ENCODE measurements around the gene KCNC1.

Gene KCNC1

GRCh38 chr11:17700991-17701390 lies 33.6 kb upstream of the KCNC1 start:
- Histone ChIP-seq H3K9me2 (replicated peaks; ENCODE audit: low read depth, low read length) (no peaks in the 10 kb centered on the region), H3K4me3 (ENCODE audit: low read length, poor library complexity, severe bottlenecking) (no peak overlapping the region), H3K27me3 (ENCODE audit: insufficient read depth, low read length, poor library complexity, severe bottlenecking) (no peaks in the 10 kb centered on the region), H3K9ac (ENCODE audit: low read depth, low read length, poor library complexity, severe bottlenecking) (no peak overlapping the region), H3K36me3 (ENCODE audit: insufficient read depth, low read length) (no peaks in the 10 kb centered on the region), H3K4me2 (ENCODE audit: low read depth, low read length, poor library complexity, severe bottlenecking) (no peak overlapping the region), H3K79me2 (ENCODE audit: insufficient read depth, low read length) (no peaks in the 10 kb centered on the region), H3F3A (ENCODE audit: low read depth) (no peaks in the 10 kb centered on the region), H3K4me1 (ENCODE audit: insufficient read depth, low read length, poor library complexity, severe bottlenecking) (no peaks in the 10 kb centered on the region), H2AFZ (ENCODE audit: low read length) (no peak overlapping the region), H3K9me3 (ENCODE audit: insufficient read depth, low read depth, low read length) (no peaks in the 10 kb centered on the region), H4K20me1 (ENCODE audit: insufficient read depth, low read length, poor library complexity, severe bottlenecking) (no peaks in the 10 kb centered on the region)
- TF ChIP-seq CTCF (conservative IDR thresholded peaks at IDR 0.05; ENCODE audit: low read length) (no peak), EZH2phosphoT487 (IDR thresholded peaks at IDR 0.05; ENCODE audit: borderline replicate concordance) (no peak)

DNA sequence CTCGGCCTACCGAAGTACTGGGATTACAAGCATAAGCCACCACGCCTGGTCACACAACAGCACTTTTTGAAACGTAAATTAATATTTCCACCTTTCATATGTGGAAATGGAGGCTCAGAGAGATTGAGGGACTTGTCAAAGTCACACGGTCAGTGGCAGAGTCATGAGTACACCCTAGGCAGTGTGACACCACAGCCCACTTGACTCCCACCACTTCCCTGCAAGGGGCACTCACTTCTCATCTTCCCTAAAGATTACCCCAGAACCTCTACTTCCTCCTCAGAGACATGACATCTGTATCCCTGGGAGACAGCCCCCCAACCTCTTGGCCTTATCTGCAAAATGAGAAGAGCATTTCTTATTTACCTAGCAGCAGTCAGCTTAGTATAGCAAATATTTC lies 31.7 kb upstream of the KCNC1 start:
- Histone ChIP-seq H3K4me2 (ENCODE audit: low read depth, low read length, poor library complexity, severe bottlenecking) (no peak overlapping the region), H3K4me1 (ENCODE audit: insufficient read depth, low read length, poor library complexity, severe bottlenecking) (no peaks in the 10 kb centered on the region), H3K79me2 (ENCODE audit: insufficient read depth, low read length) (no peaks in the 10 kb centered on the region), H3K9ac (ENCODE audit: low read depth, low read length, poor library complexity, severe bottlenecking) (no peak overlapping the region), H3K27me3 (ENCODE audit: insufficient read depth, low read length, poor library complexity, severe bottlenecking) (no peaks in the 10 kb centered on the region), H3K9me3 (ENCODE audit: insufficient read depth, low read depth, low read length) (no peaks in the 10 kb centered on the region), H3K4me3 (ENCODE audit: low read length, poor library complexity, severe bottlenecking) (no peak overlapping the region), H2AFZ (ENCODE audit: low read length) (no peak overlapping the region), H3K9me2 (replicated peaks; ENCODE audit: low read depth, low read length) (no peaks in the 10 kb centered on the region), H3F3A (ENCODE audit: low read depth) (no peaks in the 10 kb centered on the region), H4K20me1 (ENCODE audit: insufficient read depth, low read length, poor library complexity, severe bottlenecking) (no peaks in the 10 kb centered on the region), H3K36me3 (ENCODE audit: insufficient read depth, low read length) (no peaks in the 10 kb centered on the region)
- TF ChIP-seq EZH2phosphoT487 (IDR thresholded peaks at IDR 0.05; ENCODE audit: borderline replicate concordance): no peak
- TF ChIP-seq CTCF (conservative IDR thresholded peaks at IDR 0.05; ENCODE audit: low read length): no peak

GRCh38 chr11:17703951-17704350 lies 30.6 kb upstream of the KCNC1 start:
- no peaks in the 10 kb centered on the region for H3F3A ChIP-seq (ENCODE audit: low read depth)
- H2AFZ ChIP-seq (ENCODE audit: low read length): no peak overlapping the region
- H3K4me3 ChIP-seq (ENCODE audit: low read length, poor library complexity, severe bottlenecking): no peak overlapping the region
- H3K4me2 ChIP-seq (ENCODE audit: low read depth, low read length, poor library complexity, severe bottlenecking): no peak overlapping the region
- H3K4me1 ChIP-seq (ENCODE audit: insufficient read depth, low read length, poor library complexity, severe bottlenecking): no peaks in the 10 kb centered on the region
- H3K36me3 ChIP-seq (ENCODE audit: insufficient read depth, low read length): no peaks in the 10 kb centered on the region
- no peaks in the 10 kb centered on the region for H3K27me3 ChIP-seq (ENCODE audit: insufficient read depth, low read length, poor library complexity, severe bottlenecking)
- no peaks in the 10 kb centered on the region for H3K9me3 ChIP-seq (ENCODE audit: insufficient read depth, low read depth, low read length)
- H3K9me2 ChIP-seq (replicated peaks; ENCODE audit: low read depth, low read length): no peaks in the 10 kb centered on the region
- no peak overlapping the region for H3K9ac ChIP-seq (ENCODE audit: low read depth, low read length, poor library complexity, severe bottlenecking)
- H4K20me1 ChIP-seq (ENCODE audit: insufficient read depth, low read length, poor library complexity, severe bottlenecking): no peaks in the 10 kb centered on the region
- no peak for TF ChIP-seq EZH2phosphoT487 (IDR thresholded peaks at IDR 0.05; ENCODE audit: borderline replicate concordance)
- no peak for TF ChIP-seq CTCF (conservative IDR thresholded peaks at IDR 0.05; ENCODE audit: low read length)
- H3K79me2 ChIP-seq (ENCODE audit: insufficient read depth, low read length): no peaks in the 10 kb centered on the region

Measured in Loucy (cell line).